ENCODE measurements around the gene ARRDC3. TPM values are rescaled to one million over a fixed set of nuclear protein-coding genes. Genes with fewer than 3 reads are reported as not detected.
A peak's percentile ranks its signal among the peaks of the same experiment; 100 is the strongest.
"Not testable (repeated sequence)": the region's sequence is repeated elsewhere in the genome, so short reads cannot be mapped to it uniquely, and the experiment has no call there.

Gene ARRDC3
- total RNA-seq, 1 donor = 120 TPM

- no peak overlapping the region for H3K4me3 ChIP-seq (ENCODE audit: low read depth, low read length)
- TF ChIP-seq CTCF (IDR thresholded peaks at IDR 0.05; ENCODE audit: insufficient read depth, low read length) = no peak
- DNase-seq (ENCODE audit: low read depth) = no peak
These were observed 25.6 kb upstream of the ARRDC3 start for GRCh38 chr5:91408710-91409109.

GRCh38 chr5:91407204-91407603 lies 24.1 kb upstream of the ARRDC3 start:
- DNase-seq (ENCODE audit: low read depth) = no peak
- no peak overlapping the region for H3K4me3 ChIP-seq (ENCODE audit: low read depth, low read length)
- no peak for TF ChIP-seq CTCF (IDR thresholded peaks at IDR 0.05; ENCODE audit: insufficient read depth, low read length)

- no peak for TF ChIP-seq CTCF (IDR thresholded peaks at IDR 0.05; ENCODE audit: insufficient read depth, low read length)
- no peak overlapping the region for H3K4me3 ChIP-seq (ENCODE audit: low read depth, low read length)
- peak; percentile 80 for DNase-seq (ENCODE audit: low read depth)
These were observed 20.3 kb upstream of the ARRDC3 start for GRCh38 chr5:91403438-91403837.

GRCh38 chr5:91401175-91401574 lies 18.1 kb upstream of the ARRDC3 start:
- H3K4me3 ChIP-seq (ENCODE audit: low read depth, low read length) = no peak overlapping the region
- no peak for TF ChIP-seq CTCF (IDR thresholded peaks at IDR 0.05; ENCODE audit: insufficient read depth, low read length)
- DNase-seq (ENCODE audit: low read depth) = peak; percentile 8

GRCh38 chr5:91397791-91398190 lies 14.7 kb upstream of the ARRDC3 start:
- no peak for TF ChIP-seq CTCF (IDR thresholded peaks at IDR 0.05; ENCODE audit: insufficient read depth, low read length)
- H3K4me3 ChIP-seq (ENCODE audit: low read depth, low read length) = no peak overlapping the region
- DNase-seq (ENCODE audit: low read depth) = no peak

- no peak overlapping the region for H3K4me3 ChIP-seq (ENCODE audit: low read depth, low read length)
- no peak for TF ChIP-seq CTCF (IDR thresholded peaks at IDR 0.05; ENCODE audit: insufficient read depth, low read length)
- DNase-seq (ENCODE audit: low read depth) = no peak
These were observed 7.2 kb upstream of the ARRDC3 start for GRCh38 chr5:91390268-91390667.

GRCh38 chr5:91389555-91389954 lies 6.4 kb upstream of the ARRDC3 start:
- H3K4me3 ChIP-seq (ENCODE audit: low read depth, low read length); DNase-seq (ENCODE audit: low read depth): not testable (repeated sequence)
